SK-N-SH (cell line): ENCODE measurements around the gene CNNM1.

Source experiments
- CHD2 ChIP-seq: fragments of 150-350 bp; IDR thresholded peaks from 2 replicates; pipeline ENCODE4 v1.6.1; 2018; ENCODE audit warnings: low read length; ENCODE audit not compliant: partially characterized antibody
- EP300 ChIP-seq, 2 experiments: IDR thresholded peaks; 2 replicates each; pipeline versions ENCODE4 v1.4.0 to v1.6.1; 2012; ENCODE audit warnings: borderline replicate concordance in 1 of 2, low read depth in 1 of 2, low read length in 1 of 2
- RFX5 ChIP-seq: IDR thresholded peaks from 2 replicates; pipeline ENCODE4 v1.6.1; 2012; ENCODE audit warnings: mild to moderate bottlenecking, improper control_type of control experiment, low read length
- SIN3A ChIP-seq: IDR thresholded peaks from 2 replicates; pipeline ENCODE4 v1.6.1; 2012; ENCODE audit warnings: low read depth, mild to moderate bottlenecking, low read length, moderate library complexity, borderline replicate concordance
- TCF12 ChIP-seq: IDR thresholded peaks from 2 replicates; pipeline ENCODE4 v1.4.0; 2012
- YY1 ChIP-seq: IDR thresholded peaks from 2 replicates; pipeline ENCODE4 v1.4.0; 2012; ENCODE audit warnings: low read depth, mild to moderate bottlenecking
- TF ChIP-seq, protein P1 (sequence below): fragments of 200-600 bp; sonication (generic); IDR thresholded peaks from 2 replicates; pipeline ENCODE4 v1.6.1; 2017; ENCODE audit warnings: antibody characterized with exemption, mild to moderate bottlenecking, moderate library complexity

DNA sequence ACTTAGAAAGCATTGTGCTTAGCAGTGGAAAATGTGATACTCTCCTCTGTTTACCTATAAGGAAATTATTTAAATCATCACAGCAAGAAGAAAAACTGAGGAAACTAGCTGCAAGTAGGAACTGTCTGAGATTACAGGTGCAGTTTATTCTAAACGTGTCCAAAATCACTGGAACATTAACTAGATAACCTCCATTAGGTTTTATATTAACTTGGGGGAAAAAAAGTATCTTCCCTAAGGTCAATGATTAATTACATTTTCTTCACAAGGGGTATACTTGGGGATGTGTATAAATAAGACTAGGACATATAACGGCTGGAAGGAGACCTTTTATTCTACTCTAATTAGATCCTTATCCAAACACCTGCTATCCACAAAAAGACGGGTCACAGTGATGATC lies 97.5 kb downstream of the CNNM1 start:
- TF ChIP-seq RFX5 (no peak), EP300 (IDR thresholded peaks at IDR 0.05; ENCODE audit: borderline replicate concordance in 1 of 2, low read depth in 1 of 2, low read length in 1 of 2) (no peak), TCF12 (no peak), CHD2 (no peak), YY1 (no peak), SIN3A (no peak)
- TF ChIP-seq, protein P1, sequence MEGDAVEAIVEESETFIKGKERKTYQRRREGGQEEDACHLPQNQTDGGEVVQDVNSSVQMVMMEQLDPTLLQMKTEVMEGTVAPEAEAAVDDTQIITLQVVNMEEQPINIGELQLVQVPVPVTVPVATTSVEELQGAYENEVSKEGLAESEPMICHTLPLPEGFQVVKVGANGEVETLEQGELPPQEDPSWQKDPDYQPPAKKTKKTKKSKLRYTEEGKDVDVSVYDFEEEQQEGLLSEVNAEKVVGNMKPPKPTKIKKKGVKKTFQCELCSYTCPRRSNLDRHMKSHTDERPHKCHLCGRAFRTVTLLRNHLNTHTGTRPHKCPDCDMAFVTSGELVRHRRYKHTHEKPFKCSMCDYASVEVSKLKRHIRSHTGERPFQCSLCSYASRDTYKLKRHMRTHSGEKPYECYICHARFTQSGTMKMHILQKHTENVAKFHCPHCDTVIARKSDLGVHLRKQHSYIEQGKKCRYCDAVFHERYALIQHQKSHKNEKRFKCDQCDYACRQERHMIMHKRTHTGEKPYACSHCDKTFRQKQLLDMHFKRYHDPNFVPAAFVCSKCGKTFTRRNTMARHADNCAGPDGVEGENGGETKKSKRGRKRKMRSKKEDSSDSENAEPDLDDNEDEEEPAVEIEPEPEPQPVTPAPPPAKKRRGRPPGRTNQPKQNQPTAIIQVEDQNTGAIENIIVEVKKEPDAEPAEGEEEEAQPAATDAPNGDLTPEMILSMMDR = no peak
